Activated naive CD4-positive, alpha-beta T cell treated with anti-CD3 and anti-CD28 coated beads for 36 hours (primary cell): ENCODE results near the gene SPSB1. TPM values are rescaled to one million over a fixed set of nuclear protein-coding genes. Genes with fewer than 3 reads are reported as not detected.
A peak's percentile ranks its signal among the peaks of the same experiment; 100 is the strongest.

Experiments used
- CTCF ChIA-PET: fragments of 350-600 bp; sonication (Branson Sonifier 250); formaldehyde crosslinking; loops from one replicate; lab custom pipeline; 2021; ENCODE audit warnings: antibody characterized with exemption; lab: Charles Lee
- DNase-seq: peaks from one replicate; pipeline ENCODE4 v3.0.0-alpha.2; 2020
- H3K27ac Mint-ChIP-seq: one replicate; pipeline ENCODE4 v1.8.0; 2021; ENCODE audit warnings: mild to moderate bottlenecking, mixed read lengths
- H3K27me3 Mint-ChIP-seq: one replicate; pipeline ENCODE4 v1.8.0; 2021; ENCODE audit warnings: low read depth, mixed read lengths
- H3K36me3 Mint-ChIP-seq: one replicate; pipeline ENCODE4 v1.8.0; 2021; ENCODE audit warnings: low read depth, mixed read lengths
- H3K4me1 Mint-ChIP-seq: one replicate; pipeline ENCODE4 v1.8.0; 2021; ENCODE audit warnings: low read depth, mixed read lengths
- H3K4me3 Mint-ChIP-seq: one replicate; pipeline ENCODE4 v1.8.0; 2021; ENCODE audit warnings: mild to moderate bottlenecking, moderate library complexity, mixed read lengths
- H3K9me3 Mint-ChIP-seq: one replicate; pipeline ENCODE4 v1.8.0; 2021; ENCODE audit warnings: mixed read lengths
- intact Hi-C: fragments of 100-400 bp; cut with micrococcal nuclease; formaldehyde crosslinking; loops from one replicate; pipeline ENCODE4 v1.15.1; 2023
- total RNA-seq, 2 experiments: library from RNA; stranded (reverse); gene quantifications; one replicate each; pipeline ENCODE4 v1.2.3, GENCODE V29; 2021

SPSB1 gene
- total RNA-seq, 2 experiments from 2014 or later, result 4.8 to 5.0 TPM

DNA sequence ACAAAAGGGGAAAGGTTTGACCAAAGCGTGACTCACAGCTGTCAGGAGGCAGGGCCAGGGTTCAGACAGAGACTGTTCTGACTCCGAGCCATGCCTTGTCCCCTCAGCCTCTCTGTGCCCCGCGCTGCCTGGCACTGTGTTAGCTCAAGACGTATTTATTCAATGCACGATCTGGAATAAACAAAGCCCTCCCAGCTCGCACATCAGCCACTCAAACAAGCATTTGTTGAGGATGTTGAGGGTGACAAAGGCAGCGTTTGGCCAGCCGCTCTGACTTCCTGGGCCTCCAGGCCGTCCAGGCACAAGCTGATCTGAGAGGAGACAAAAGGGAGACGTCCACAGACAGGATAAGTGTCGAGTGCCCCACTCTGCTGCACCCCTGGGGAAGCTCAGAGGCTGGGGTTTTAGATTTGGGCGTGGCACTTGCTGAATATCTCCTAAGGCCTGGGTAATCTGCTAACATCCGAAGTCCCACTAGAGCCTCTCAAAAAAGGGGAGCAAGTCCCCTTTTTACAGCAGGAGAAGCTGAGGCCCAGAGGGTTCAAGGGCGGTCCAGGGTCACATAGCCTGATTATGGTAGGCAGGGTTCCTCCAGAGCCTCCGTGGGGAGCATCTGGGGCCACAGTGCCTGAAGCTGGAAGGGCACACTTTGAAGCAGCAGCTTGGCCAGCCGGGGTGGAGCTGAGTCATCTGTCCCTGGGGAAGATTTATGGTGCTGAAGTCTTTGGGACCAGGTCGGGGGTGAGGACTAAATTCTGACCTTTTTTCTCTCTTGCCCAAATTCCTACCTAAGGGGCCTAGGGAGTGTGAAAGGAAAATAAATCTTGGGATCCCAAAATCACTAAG is 95.9 kb downstream of the SPSB1 start:
- Mint-ChIP-seq H3K27ac (no peak overlapping the region), H3K9me3 (no peaks in the 10 kb centered on the region), H3K4me1 (peaks cover 5% of the 10 kb centered on the region), H3K36me3 (no peaks in the 10 kb centered on the region), H3K4me3 (no peak overlapping the region), H3K27me3 (no peaks in the 10 kb centered on the region)
- intact Hi-C loops, result no loop called here
- CTCF ChIA-PET, result interaction anchor here (1.5 kb wide), 1 partner anchor 68 kb away, joined by 5 read pairs; no protein-coding TSS in a partner anchor
- DNase-seq, result no peak

DNA sequence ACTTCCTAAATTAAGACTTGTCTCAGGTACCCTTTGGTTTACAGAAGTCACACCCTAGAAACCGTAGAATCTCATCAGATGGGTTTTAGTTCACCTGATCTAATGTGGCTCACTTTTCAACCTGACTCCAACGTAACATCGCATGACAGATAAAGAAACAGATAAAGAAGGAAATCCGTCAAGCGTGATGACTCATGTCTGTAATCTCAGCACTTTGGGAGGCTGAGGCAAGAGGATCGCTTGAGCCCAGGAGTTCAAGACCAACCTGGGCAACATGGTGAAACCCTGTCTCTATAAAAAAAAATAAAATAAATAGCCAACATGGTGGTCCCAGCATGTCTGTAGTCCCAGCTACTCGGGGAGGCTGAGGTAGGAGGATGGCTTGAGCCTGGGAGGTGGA is 97.3 kb downstream of the SPSB1 start:
- peak; percentile 28 for DNase-seq
- no peaks in the 10 kb centered on the region for H3K36me3 Mint-ChIP-seq
- no peak overlapping the region for H3K4me3 Mint-ChIP-seq
- no peaks in the 10 kb centered on the region for H3K27me3 Mint-ChIP-seq
- no peaks in the 10 kb centered on the region for H3K9me3 Mint-ChIP-seq
- CTCF ChIA-PET, result no interaction called here
- intact Hi-C loops, result no loop called here
- H3K27ac Mint-ChIP-seq, result no peak overlapping the region
- H3K4me1 Mint-ChIP-seq, result peaks cover 5% of the 10 kb centered on the region

DNA sequence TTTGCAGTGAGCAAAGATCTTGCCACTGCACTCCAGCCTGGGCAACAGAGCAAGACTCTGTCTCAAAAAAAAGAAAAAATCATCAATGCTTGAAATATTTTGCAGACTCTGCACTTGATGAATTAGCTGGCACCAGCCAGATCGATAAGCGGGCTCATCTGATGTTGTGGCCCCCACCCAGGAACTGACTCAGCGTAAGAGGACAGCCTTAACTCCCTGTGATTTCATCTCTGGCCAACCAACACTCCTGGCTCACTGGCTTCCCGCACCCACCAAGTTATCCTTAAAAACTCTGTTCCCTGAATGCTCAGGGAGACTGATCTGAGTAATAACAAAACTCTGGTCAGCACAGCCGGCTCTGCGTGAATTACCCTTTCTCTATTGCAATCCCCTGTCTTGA is 98.9 kb downstream of the SPSB1 start:
- DNase-seq, result no peak
- peaks cover 3% of the 10 kb centered on the region for H3K9me3 Mint-ChIP-seq
- no peak overlapping the region for H3K27ac Mint-ChIP-seq
- CTCF ChIA-PET, result interaction anchor here (1.4 kb wide), 1 partner anchor 64 kb away, joined by 3 read pairs; no protein-coding TSS in a partner anchor
- H3K36me3 Mint-ChIP-seq, result no peaks in the 10 kb centered on the region
- no peaks in the 10 kb centered on the region for H3K27me3 Mint-ChIP-seq
- no peak overlapping the region for H3K4me3 Mint-ChIP-seq
- peaks cover 5% of the 10 kb centered on the region for H3K4me1 Mint-ChIP-seq
- intact Hi-C loops, result no loop called here

DNA sequence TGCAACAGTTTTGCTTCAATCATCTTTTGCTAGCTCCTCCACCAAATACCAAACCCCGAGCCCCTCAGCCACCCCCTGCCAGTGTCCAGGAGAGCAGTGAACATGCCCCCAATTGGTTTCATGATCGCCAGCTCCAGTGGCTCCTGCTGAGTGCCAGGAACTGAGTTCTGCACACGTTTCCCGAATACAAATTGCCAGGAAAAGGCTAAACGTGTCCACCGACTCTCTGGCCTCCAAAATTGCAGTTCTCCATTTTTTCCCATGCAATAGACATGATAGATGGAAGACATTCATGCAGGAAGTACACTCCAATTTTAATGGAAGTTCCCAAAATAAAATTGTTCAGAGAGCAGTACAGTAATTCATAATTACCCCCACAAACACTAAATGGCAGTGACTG is 101.3 kb downstream of the SPSB1 start:
- H3K36me3 Mint-ChIP-seq, result no peaks in the 10 kb centered on the region
- CTCF ChIA-PET, result interaction anchor here (0.6 kb wide), 1 partner anchor 179 kb away, joined by 3 read pairs; no protein-coding TSS in a partner anchor
- peaks cover 7% of the 10 kb centered on the region for H3K4me1 Mint-ChIP-seq
- intact Hi-C loops, result no loop called here
- H3K4me3 Mint-ChIP-seq, result no peak overlapping the region
- DNase-seq, result no peak
- no peaks in the 10 kb centered on the region for H3K27me3 Mint-ChIP-seq
- no peak overlapping the region for H3K27ac Mint-ChIP-seq
- H3K9me3 Mint-ChIP-seq, result peaks cover 3% of the 10 kb centered on the region

DNA sequence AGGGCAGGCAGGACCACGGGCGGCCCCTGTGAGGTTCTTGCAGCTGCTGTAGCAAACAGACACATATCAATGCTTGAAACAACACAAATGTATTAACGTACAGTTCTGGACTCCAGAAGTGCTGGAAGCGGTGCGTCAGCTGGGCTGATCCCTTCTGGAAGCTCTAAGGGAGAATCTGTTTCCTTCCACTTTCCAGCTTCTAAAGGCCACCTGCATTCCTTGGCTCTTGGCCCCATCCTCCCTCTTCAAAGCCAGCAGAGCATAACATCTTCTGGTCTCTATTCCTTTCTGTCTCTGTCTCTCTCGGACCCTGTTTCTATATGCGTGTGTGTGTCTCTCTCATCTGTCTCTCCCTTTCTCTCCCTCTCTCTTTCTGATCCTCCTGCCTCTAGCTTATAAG is 102.3 kb downstream of the SPSB1 start:
- no peaks in the 10 kb centered on the region for H3K27me3 Mint-ChIP-seq
- H3K4me3 Mint-ChIP-seq, result no peak overlapping the region
- H3K27ac Mint-ChIP-seq, result no peak overlapping the region
- peaks cover 3% of the 10 kb centered on the region for H3K9me3 Mint-ChIP-seq
- H3K36me3 Mint-ChIP-seq, result no peaks in the 10 kb centered on the region
- CTCF ChIA-PET, result interaction anchor here (0.8 kb wide), 1 partner anchor 10 kb away, joined by 3 read pairs; no protein-coding TSS in a partner anchor
- intact Hi-C loops, result no loop called here
- DNase-seq, result no peak
- H3K4me1 Mint-ChIP-seq, result peaks cover 6% of the 10 kb centered on the region

DNA sequence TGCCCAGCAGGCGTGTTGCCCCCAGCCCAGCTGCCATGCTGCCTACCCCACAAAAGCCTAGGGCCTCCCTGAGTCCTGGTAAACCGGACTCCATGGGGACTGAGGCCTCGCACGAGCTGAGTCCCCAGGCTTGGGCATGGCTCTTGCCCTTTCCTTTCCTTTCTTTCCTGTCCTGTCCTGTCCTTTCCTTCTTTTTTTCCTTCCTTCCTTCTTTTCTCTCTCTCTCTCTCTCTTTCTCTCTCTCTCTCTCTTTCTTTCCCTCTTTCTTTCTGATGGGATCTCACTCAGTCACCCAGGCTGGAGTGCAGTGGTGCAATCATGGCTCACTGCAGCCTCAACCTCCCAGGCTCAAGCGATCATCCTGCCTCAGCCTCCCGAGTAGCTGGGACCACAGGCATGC is 104.4 kb downstream of the SPSB1 start:
- Mint-ChIP-seq H3K4me3 (no peak overlapping the region), H3K36me3 (no peaks in the 10 kb centered on the region), H3K27me3 (no peaks in the 10 kb centered on the region), H3K4me1 (peaks cover 13% of the 10 kb centered on the region), H3K9me3 (peaks cover 3% of the 10 kb centered on the region), H3K27ac (no peak overlapping the region)
- DNase-seq, result no peak
- intact Hi-C loops, result no loop called here
- CTCF ChIA-PET, result interaction anchor here (0.6 to 1.1 kb wide), 3 partner anchors 45 to 255 kb away, joined by 3 to 4 read pairs (median 3); no protein-coding TSS in a partner anchor

DNA sequence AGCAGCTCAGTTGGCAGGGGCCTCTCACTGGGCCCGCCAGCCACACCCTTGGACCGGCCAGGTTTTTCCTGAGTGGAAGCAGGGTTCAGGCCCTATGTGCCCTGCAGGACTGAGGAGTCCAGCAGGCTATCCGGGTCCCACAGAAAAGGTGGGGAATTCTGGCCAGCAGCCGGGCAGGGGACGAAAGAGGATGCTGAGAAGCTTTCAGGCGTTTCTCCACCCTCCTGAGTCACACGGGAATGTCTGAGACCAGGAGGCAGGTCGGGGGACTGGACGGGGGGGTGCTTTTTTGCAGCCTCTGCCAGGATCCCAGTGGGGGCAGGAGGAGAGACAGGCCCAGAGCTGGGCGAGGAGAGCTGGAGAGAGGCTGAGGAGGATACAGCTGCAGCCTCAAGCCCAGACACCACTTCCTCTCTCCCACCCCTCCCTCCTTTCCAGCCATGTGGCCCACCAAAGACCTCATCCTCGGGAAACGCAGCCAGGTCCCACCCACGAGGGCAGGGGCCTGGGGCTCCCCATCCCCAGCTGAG is 105.4 kb downstream of the SPSB1 start:
- no peak for DNase-seq
- Mint-ChIP-seq H3K4me1 (peaks cover 13% of the 10 kb centered on the region), H3K27ac (no peak overlapping the region), H3K4me3 (no peak overlapping the region), H3K36me3 (no peaks in the 10 kb centered on the region), H3K9me3 (peaks cover 3% of the 10 kb centered on the region), H3K27me3 (no peaks in the 10 kb centered on the region)
- intact Hi-C loops, result no loop called here
- CTCF ChIA-PET, result interaction anchor here (1.0 to 1.1 kb wide), 2 partner anchors 58 to 256 kb away, joined by 3 read pairs; no protein-coding TSS in a partner anchor

DNA sequence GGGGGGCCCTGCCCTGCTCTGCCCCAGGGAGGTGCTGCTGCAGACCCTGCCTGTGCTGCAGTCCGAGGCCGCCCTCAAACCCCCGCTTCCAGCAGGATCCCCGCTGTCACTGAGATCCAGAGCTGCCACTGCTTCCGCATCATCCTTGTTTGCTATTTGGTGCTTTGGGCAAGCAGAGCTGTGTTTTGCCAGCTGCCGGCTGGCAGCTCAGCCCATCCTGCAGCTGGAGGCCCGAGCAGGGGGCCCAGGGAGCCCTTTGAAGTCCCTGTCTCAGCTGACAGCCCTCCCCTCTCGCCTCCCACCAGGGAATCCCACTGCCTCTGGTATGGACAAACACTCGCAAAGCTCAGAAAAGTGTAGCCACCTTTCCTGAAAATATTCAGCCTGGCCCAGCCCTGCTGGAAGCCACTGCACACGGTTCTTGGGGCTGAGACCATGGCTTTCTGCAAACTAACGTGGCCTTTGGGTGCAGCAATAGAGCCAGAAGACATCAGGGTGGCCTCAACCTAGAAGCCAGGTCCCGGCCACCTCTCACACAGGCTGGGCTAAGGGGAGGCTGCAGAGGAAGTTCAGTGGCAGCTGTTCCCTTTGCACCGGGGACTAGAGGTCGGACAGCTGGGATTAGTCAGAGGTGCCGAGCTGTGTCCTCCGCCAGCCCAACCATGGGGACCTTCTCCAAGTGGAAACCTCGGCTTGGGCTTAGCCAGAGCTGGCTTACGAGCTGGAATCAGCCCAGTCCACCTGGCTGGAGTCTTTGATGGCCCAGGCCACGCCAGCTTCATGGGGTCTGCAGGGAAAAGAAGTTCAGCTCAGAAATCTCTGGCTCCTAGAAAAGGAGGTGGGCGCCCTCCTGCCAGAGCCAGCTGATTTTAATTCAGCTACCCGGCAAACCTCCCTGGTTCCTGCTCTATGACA is 107.1 kb downstream of the SPSB1 start:
- CTCF ChIA-PET, result interaction anchor here (0.6 to 1.5 kb wide), 5 partner anchors 10 to 592 kb away, joined by 3 to 6 read pairs (median 3); no protein-coding TSS in a partner anchor
- no peak for DNase-seq
- peaks cover 3% of the 10 kb centered on the region for H3K9me3 Mint-ChIP-seq

DNA sequence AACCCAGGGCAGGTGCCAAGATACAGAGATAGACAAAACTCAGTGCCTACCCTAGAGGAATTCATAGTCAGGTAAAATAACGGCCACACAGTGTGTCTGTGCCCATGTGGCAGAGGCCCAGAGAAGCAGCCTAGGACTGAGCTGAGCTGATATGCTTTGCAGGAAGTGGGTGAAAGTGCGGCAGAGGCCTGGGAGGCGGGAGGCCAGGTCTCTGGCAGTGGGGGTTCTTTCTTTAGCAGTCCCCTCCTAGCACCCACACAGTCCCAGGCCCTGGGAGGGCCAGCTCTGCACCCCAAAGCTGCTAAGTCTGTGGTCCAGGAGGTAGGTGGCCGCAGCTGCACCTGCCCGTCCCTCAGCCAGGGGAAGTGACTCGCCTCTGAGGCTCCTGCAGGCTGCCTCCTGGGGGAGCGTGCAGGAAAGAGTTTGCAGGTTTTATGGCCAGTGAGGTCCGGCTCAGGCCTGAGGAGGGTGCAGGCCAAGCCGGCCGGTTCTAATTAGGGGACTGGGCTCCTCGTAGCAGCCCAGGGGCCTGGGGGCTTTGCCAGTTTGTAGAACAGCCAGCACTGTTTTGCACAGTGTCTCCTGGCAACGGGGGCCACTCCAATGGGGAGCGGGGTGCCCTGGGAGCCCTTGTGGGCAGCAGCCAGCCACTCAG is 107.9 kb downstream of the SPSB1 start:
- Mint-ChIP-seq H3K27me3 (no peaks in the 10 kb centered on the region), H3K4me3 (no peak overlapping the region), H3K27ac (no peak overlapping the region), H3K9me3 (no peaks in the 10 kb centered on the region), H3K4me1 (peaks cover 13% of the 10 kb centered on the region), H3K36me3 (no peaks in the 10 kb centered on the region)
- DNase-seq, result peak; percentile 27
- CTCF ChIA-PET, result interaction anchor here (1.1 to 1.5 kb wide), 3 partner anchors 9 to 134 kb away, joined by 3 to 6 read pairs (median 3); no protein-coding TSS in a partner anchor
- intact Hi-C loops, result no loop called here

More for the DNA sequence above, 107.1 kb downstream of the SPSB1 start:
- Mint-ChIP-seq H3K4me1 (peaks cover 13% of the 10 kb centered on the region), H3K4me3 (no peak overlapping the region), H3K36me3 (no peaks in the 10 kb centered on the region), H3K27me3 (no peaks in the 10 kb centered on the region), H3K27ac (no peak overlapping the region)
- intact Hi-C loops, result no loop called here

DNA sequence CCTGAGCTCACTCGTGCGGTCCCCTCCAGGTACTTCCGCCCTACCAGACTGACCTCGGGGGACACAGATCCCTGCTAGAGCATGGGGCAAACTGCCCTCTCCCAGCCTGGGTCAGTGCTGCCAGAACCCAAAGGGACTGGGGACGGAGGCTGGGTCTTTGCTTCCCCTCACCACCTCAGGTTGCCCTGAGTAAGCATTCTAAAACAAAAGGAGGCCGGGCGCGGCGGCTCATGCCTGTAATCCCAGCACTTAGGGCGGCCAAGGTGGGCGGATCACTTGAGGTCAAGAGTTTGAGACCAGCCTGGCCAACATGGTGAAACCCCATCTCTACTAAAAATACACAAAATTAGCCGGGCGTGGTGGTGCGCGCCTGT is 108.4 kb downstream of the SPSB1 start:
- CTCF ChIA-PET, result interaction anchor here (1.5 kb wide), 1 partner anchor 55 kb away, joined by 6 read pairs; no protein-coding TSS in a partner anchor

DNA sequence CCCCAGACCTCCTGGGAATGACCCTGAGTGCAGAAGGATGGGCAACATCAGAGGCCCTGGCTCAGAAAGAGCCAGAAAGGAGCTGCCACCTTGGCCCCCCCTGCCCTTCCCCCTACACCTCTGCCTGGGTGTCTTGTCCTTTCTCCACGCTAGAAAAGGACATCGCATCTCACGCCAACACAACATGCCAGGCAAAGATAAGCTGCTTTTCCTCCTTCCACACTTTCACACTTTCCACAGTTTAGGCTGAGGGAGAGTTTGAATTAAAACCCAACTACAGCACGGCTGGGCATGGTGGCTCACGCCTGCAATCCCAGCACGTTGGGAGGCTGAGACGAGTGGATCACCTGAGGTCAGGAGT is 109.5 kb downstream of the SPSB1 start:
- H3K4me3 Mint-ChIP-seq, result no peak overlapping the region
- no peak overlapping the region for H3K27ac Mint-ChIP-seq
- intact Hi-C loops, result no loop called here
- H3K36me3 Mint-ChIP-seq, result no peaks in the 10 kb centered on the region
- DNase-seq, result no peak
- CTCF ChIA-PET, result no interaction called here
- no peaks in the 10 kb centered on the region for H3K9me3 Mint-ChIP-seq
- H3K27me3 Mint-ChIP-seq, result no peaks in the 10 kb centered on the region
- H3K4me1 Mint-ChIP-seq, result peaks cover 19% of the 10 kb centered on the region

More for the DNA sequence above, 108.4 kb downstream of the SPSB1 start:
- no peak for DNase-seq
- Mint-ChIP-seq H3K36me3 (no peaks in the 10 kb centered on the region), H3K27ac (no peak overlapping the region), H3K4me1 (peaks cover 14% of the 10 kb centered on the region), H3K9me3 (no peaks in the 10 kb centered on the region), H3K27me3 (no peaks in the 10 kb centered on the region), H3K4me3 (no peak overlapping the region)
- intact Hi-C loops, result no loop called here
